Thoracic aorta (tissue), 2 donors: ENCODE data around the gene NUAK1. TPM values are rescaled to one million over a fixed set of nuclear protein-coding genes. Genes with fewer than 3 reads are reported as not detected.

Source experiments
- ATAC-seq: fragments of 150-250 bp; one replicate; pipeline ENCODE4 v1.8.0; 2017; ENCODE audit warnings: low read depth; ENCODE audit not compliant: insufficient number of reproducible peaks, low FRiP score
- DNase-seq: peaks from one replicate; pipeline ENCODE4 v3.0.0-alpha.2; 2020; ENCODE audit warnings: low spot score
- H3K27ac ChIP-seq, 2 donors: fragments of 200-600 bp; sonication (generic); 1 replicate in 1 of 2; 2 replicates in 1 of 2; pipeline ENCODE4 v1.5.1; 2016; ENCODE audit warnings: mild to moderate bottlenecking in 2 of 2, moderate library complexity in 2 of 2
- H3K27me3 ChIP-seq: fragments of 200-600 bp; sonication (generic); replicated peaks from 2 replicates; pipeline ENCODE4 v1.6.0; 2016; ENCODE audit warnings: mild to moderate bottlenecking; ENCODE audit not compliant: insufficient read depth
- H3K36me3 ChIP-seq: fragments of 200-600 bp; sonication (generic); one replicate; pipeline ENCODE4 v1.5.1; 2016
- H3K4me1 ChIP-seq, 2 donors: fragments of 200-600 bp; sonication (generic); 1 replicate in 1 of 2; 2 replicates in 1 of 2; pipeline versions ENCODE4 v1.5.1 to v1.6.0; 2016; ENCODE audit warnings: low read depth in 2 of 2, mild to moderate bottlenecking in 1 of 2; ENCODE audit not compliant: control insufficient read depth in 1 of 2
- H3K4me3 ChIP-seq: fragments of 200-600 bp; sonication (generic); 2 replicates; pipeline ENCODE4 v1.5.1; 2016; ENCODE audit warnings: mild to moderate bottlenecking
- H3K9me3 ChIP-seq: fragments of 200-600 bp; sonication (generic); 2 replicates; pipeline ENCODE4 v1.5.1; 2016
- total RNA-seq, 2 donors: library from RNA; depleted of rRNA; stranded (reverse); fragments of >200 nt; gene quantifications; one replicate each; pipeline versions ENCODE4 v1.1.0 to v1.2.3, GENCODE V29; 2016
- TF ChIP-seq, protein P1 (sequence below): fragments of 200-600 bp; sonication (generic); IDR thresholded peaks from one replicate; pipeline ENCODE4 v1.5.1; 2019; ENCODE audit warnings: antibody characterized with exemption

NUAK1 gene
- total RNA-seq, 2 donors from 2014 or later: 20.0 to 31.4 TPM

DNA sequence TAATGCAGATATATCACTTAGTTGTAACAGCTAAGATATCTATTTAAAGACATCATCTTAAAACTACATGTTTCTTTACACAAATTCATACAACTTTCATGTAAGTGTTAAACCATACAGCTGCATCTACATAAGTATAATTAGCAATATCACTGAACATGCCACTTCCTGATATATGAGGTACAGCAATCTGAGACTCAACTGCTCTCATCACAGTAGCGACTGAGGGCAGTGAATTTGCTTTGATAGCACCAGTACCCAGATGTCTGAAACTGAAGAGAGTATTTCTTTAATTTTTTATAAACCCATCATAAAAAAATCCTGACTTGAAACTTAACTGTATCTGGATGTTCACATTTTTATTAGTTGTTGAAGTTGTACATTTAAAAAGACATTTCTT is 34.7 kb upstream of the NUAK1 start:
- Histone ChIP-seq H3K4me3 (no peak overlapping the region), H3K4me1 (no peaks in the 10 kb centered on the region), H3K36me3 (no peaks in the 10 kb centered on the region), H3K9me3 (no peaks in the 10 kb centered on the region), H3K27ac (no peak overlapping the region), H3K27me3 (no peaks in the 10 kb centered on the region)
- no peak for ATAC-seq
- TF ChIP-seq, protein P1, sequence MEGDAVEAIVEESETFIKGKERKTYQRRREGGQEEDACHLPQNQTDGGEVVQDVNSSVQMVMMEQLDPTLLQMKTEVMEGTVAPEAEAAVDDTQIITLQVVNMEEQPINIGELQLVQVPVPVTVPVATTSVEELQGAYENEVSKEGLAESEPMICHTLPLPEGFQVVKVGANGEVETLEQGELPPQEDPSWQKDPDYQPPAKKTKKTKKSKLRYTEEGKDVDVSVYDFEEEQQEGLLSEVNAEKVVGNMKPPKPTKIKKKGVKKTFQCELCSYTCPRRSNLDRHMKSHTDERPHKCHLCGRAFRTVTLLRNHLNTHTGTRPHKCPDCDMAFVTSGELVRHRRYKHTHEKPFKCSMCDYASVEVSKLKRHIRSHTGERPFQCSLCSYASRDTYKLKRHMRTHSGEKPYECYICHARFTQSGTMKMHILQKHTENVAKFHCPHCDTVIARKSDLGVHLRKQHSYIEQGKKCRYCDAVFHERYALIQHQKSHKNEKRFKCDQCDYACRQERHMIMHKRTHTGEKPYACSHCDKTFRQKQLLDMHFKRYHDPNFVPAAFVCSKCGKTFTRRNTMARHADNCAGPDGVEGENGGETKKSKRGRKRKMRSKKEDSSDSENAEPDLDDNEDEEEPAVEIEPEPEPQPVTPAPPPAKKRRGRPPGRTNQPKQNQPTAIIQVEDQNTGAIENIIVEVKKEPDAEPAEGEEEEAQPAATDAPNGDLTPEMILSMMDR: no peak
- no peak for DNase-seq

DNA sequence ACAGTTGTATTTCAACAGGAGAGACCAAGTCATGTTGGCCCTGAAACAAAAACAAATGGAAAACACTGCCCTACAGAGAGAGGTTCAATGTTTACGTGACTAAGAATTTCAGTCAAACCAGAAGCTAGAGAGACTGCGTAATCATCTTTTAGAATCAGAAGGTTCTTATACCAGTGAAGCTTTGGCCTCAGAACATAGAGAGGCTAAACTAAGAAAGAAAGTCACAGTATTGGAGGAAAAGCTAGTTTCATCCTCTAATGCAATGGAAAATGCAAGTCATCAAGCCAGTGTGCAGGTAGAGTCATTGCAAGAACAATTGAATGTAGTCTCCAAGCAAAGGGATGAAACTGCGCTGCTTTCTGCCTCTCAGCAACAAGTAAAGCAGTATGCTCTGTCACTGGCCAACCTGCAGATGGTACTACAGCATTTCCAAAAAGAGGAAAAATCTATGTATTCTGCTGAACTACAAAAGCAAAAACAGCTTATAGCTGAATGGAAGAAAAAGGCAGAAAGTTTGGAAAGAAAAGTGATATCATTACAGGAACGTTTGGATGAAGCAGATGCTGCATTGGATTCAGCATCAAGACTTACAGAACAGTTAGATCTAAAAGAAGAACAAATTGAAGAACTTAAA is 32.5 kb upstream of the NUAK1 start:
- Histone ChIP-seq H3K36me3 (no peaks in the 10 kb centered on the region), H3K27ac (no peak overlapping the region), H3K9me3 (no peaks in the 10 kb centered on the region), H3K4me1 (no peaks in the 10 kb centered on the region), H3K27me3 (no peaks in the 10 kb centered on the region), H3K4me3 (no peak overlapping the region)
- ATAC-seq (no peak), DNase-seq (no peak)
- TF ChIP-seq, protein P1: no peak

DNA sequence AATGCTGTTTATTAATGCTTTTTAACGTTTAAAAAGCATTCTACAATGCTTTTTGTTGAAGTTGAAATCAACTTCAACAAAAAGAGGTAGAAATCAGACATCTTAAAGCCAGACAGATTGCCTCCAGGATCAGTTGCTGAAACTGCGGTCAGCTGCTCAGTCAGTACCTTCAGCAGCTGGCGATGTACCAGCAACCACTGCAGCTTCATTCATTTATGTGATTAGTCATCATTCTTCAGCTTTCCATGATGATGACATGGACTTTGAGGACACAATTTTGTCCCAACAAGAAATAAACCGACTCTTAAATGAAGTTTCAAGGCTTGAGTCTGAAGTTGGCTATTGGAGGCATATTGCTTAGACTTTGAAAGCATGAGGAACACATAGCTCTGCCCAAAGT is 31.5 kb upstream of the NUAK1 start:
- Histone ChIP-seq H3K4me1 (no peaks in the 10 kb centered on the region), H3K27ac (no peak overlapping the region), H3K36me3 (no peaks in the 10 kb centered on the region), H3K4me3 (no peak overlapping the region), H3K27me3 (no peaks in the 10 kb centered on the region), H3K9me3 (no peaks in the 10 kb centered on the region)
- ATAC-seq (no peak), DNase-seq (no peak)
- TF ChIP-seq, protein P1: no peak

DNA sequence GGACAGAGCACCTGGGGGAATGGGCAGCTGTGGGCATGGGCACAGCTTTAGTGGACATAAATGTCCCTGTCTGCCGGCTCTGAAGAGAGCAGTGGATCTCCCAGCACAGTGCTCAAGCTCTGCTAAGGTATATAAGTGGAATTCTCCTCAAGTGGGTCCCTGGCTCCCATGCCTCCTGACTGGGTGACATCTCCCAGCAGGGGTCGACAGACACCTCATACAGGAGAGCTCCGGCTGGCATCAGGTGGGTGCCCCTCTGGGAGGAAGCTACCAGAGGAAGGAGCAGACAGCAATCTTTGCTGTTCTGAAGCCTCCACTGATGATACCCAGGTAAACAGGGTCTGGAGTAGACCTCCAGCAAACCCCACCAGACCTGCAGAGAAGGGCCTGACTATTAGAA is 25.0 kb upstream of the NUAK1 start:
- DNase-seq (no peak), ATAC-seq (no peak)
- TF ChIP-seq, protein P1: no peak
- Histone ChIP-seq H3K27me3 (no peaks in the 10 kb centered on the region), H3K4me1 (no peaks in the 10 kb centered on the region), H3K36me3 (no peaks in the 10 kb centered on the region), H3K4me3 (no peak overlapping the region), H3K27ac (no peak overlapping the region), H3K9me3 (no peaks in the 10 kb centered on the region)

DNA sequence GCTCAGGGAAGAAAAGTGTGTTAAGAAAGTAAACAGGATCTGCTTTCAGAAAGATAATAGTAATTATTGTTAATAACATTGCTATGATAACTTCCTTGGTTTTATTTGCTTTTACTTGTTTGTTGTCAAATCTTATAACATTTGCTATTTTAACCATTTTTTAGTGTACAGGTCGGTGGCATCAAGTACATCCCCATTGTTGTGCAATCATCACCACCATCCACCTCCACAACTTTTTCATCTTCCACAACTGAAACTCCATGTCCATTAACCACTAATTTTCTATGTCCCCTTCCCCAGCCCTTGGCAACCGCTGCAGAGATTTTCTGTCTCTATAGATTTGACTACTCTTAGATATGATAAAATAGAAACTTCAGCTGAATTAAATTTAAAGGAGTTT is 22.7 kb upstream of the NUAK1 start:
- Histone ChIP-seq H3K27ac (no peak overlapping the region), H3K9me3 (no peaks in the 10 kb centered on the region), H3K4me1 (no peaks in the 10 kb centered on the region), H3K4me3 (no peak overlapping the region), H3K36me3 (no peaks in the 10 kb centered on the region), H3K27me3 (no peaks in the 10 kb centered on the region)
- ATAC-seq (no peak), DNase-seq (no peak)
- TF ChIP-seq, protein P1: no peak
